D341Med (cell line): ENCODE data around the gene ZBTB7C.
A peak's percentile ranks its signal among the peaks of the same experiment; 100 is the strongest.

Experiments used
- DNase-seq: peaks from one replicate; pipeline ENCODE4 v3.0.0; 2012; ENCODE audit warnings: low spot score

ZBTB7C gene

GRCh38 chr18:48058486-48058885 is 350.7 kb downstream of the ZBTB7C start:
- no peak for DNase-seq

GRCh38 chr18:48057018-48057417 is 352.2 kb downstream of the ZBTB7C start:
- DNase-seq, result no peak

- no peak for DNase-seq
Measured at GRCh38 chr18:48055351-48055750, 353.8 kb downstream of the ZBTB7C start.

- no peak for DNase-seq
Measured at GRCh38 chr18:48053881-48054816, 355.0 kb downstream of the ZBTB7C start.

DNA sequence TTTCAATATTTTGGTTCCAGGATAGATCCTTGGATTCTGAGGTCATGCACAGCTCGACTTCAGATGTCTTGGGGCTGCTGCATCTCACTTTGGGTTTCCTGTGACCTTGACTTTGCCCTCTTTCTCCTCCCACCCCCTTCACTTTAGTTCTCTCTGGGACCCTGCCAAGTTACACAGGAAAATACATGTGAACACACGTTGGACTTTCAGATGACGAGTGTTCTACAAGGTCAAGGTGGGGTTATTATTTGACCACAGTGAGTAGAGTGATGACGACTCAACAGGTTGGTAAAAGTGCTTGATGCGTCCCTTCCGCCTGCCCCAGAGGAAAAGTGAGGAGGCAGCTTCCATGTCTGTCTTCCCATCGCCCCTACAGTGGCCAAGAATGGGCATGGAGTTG is 356.3 kb downstream of the ZBTB7C start:
- no peak for DNase-seq

- no peak for DNase-seq
Measured at GRCh38 chr18:48051945-48052840, 357.0 kb downstream of the ZBTB7C start.

DNA sequence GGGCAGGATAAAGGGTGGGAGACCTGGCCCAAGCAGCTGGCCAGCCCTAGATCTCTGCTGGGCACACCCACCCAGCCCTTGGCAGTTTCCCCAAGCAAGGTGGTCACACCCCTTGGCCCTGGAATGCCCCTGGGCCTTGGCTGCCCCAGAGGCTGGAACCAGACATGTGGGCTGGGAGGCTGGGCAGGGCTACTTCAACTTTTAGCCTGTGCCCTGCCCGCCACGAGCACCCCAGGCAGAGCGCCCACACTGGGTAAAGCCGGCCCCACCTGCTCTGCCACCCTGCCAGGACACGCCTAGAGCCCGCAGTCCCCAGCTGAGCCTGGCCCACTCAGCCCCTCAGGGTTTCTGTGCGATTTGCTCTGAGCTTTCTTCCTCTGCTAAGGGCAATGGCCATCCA is 359.0 kb downstream of the ZBTB7C start:
- no peak for DNase-seq

DNA sequence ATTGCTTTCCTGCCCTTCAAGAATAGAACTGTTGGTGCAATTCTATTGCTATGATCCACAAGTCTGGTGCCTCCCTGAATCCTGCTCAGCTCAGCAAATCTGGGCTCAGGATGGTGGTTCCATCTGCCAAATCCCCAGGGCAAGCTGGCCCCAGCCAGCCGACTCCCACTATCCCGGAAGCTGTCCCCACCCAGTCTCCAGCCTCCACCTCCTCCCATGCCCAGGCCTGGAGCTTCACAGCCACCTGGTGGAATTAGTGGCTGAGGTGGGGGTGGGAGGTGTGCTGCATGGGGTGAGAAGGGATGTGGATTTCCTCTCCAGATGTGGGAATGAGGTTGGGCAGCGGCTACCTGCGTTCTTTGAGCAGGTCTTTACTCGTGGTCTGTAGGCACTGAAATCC is 359.4 kb downstream of the ZBTB7C start:
- no peak for DNase-seq

- DNase-seq, result no peak
Measured at GRCh38 chr18:48048251-48048650, 360.9 kb downstream of the ZBTB7C start.

DNA sequence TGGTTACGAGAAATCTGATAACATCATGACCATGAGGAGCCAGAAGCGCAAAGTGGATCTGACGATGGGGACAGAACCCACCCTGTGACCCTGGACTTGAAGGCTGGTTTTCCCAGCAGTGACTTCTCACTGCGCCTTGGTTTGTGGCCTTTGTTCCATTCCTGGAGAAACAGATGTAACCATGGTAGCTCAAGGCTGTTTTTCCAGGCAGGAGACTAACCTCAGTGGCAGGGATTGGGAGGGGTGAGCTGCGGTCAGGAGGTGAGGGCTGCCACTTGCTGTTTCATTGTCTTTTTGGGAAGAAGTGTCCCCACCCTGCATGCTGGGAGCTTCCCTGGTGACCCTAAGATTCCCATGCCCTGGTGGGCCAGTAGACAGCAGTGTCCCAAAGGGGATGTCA is 362.3 kb downstream of the ZBTB7C start:
- no peak for DNase-seq

DNA sequence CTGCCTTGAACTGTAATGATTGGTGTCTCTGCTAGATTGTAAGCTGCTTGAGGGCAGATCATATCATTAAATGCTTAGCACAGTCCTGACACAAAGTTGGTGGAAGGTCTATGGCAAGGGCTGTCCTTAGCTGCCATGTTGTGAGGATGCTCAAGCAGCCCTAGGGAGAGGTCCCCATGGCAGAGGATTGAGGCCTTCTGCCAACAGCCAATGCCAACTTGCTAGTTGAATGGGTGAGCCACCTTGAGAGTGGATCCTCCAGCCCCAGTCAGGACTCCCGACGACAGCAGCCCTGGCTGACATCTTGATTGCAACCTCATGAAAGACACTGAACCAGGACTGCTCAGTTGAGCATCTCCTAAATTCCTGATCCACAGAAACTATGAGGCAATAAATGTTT is 363.4 kb downstream of the ZBTB7C start:
- DNase-seq, result no peak

DNA sequence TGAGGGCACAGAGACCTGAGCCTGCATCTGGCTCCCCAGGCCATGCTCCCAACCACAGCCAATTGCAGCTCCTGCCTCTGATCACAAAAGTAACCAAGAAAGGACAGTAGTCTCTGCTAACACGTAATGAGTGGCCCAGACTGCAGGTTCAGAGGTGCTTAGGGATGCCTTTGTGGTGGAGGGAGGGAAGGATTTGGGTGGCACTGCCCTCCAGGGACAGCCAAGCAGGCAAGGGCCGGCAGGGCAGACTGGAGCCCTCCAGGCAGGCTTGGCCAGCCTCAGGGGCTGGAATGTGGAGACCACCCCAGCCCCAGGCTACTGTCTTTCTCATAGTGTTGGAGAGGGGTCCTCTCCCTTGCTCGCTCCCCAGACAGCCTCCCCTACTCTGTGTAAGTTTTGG is 364.2 kb downstream of the ZBTB7C start:
- no peak for DNase-seq

DNA sequence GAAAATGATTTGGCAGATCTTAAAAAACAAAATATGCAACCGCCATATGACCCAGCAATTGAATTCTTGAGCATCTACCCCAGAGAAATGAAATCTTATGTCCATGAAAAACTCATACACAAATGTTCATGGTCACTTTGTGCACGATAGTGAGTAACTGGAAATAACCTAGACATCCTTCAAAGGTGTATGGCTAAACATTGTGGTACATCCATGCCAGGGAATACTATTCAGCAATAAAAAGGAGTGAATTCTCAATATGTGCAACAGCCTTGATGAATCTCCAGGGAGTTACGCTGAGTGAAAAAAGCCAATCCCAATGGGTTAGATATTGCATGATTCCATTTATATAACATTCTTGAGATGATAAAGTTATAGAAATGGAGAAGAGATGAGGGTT is 366.0 kb downstream of the ZBTB7C start:
- no peak for DNase-seq

GRCh38 chr18:48042431-48042830 is 366.8 kb downstream of the ZBTB7C start:
- DNase-seq, result no peak

GRCh38 chr18:48040457-48041110 is 368.6 kb downstream of the ZBTB7C start:
- no peak for DNase-seq

DNA sequence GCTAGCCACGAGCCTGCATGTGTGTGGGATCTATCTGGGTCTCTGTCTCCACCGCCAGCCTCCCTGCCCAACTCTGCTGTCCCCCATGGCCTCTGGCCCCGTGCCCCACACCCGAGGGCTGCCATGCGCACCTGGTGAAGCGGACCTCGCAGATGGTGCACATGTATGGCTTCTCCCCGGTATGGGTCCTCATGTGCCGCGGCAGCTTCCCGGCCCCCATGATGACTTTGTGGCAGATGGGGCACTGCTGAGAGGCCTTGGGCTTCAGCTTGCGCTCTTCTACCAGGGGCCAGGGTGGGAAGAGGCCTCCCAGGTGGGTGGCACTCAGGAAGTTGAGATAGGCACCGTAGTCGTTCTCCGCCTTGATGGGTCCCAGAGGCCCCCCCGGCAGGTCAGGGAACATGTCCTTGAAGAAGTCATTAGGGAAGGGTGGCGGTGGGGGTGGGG is 369.4 kb downstream of the ZBTB7C start:
- DNase-seq, result no peak

DNA sequence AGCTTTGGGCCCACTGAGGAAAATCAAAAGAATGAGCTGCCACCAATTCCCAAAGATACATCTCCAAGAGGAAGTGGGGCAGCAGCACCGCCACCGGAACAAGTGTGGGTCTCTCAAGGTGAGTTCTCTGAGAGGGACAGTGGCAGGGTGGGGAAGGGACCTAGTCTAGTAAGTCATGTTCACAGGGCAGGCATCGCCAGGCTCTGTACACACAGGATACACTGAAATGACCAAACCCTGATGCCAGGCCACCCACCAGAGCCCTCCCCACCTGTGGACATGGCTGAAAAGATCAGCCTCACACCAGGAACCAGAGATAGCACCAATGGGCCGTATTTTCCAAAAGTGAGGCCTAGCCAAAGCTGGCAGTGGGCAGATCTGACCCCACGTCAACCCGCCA is 370.5 kb downstream of the ZBTB7C start:
- DNase-seq, result no peak

- DNase-seq, result peak; percentile 76
Measured at GRCh38 chr18:48037481-48038271, 371.5 kb downstream of the ZBTB7C start.

- DNase-seq, result no peak
Measured at GRCh38 chr18:48036641-48037421, 372.4 kb downstream of the ZBTB7C start.

- DNase-seq, result no peak
Measured at GRCh38 chr18:48036226-48036625, 373.0 kb downstream of the ZBTB7C start.

- no peak for DNase-seq
Measured at GRCh38 chr18:48035556-48035860, 373.7 kb downstream of the ZBTB7C start.
